WTC11 (cell line): ENCODE measurements around the gene ZBTB4. TPM values are rescaled to one million over a fixed set of nuclear protein-coding genes. Genes with fewer than 3 reads are reported as not detected.

Experiments used
- ATAC-seq: fragments of 200-7000 bp; cut with Tn5 transposase; 2 replicates; pipeline ENCODE4 v1.10.0; 2021; ENCODE audit warnings: mild to moderate bottlenecking, moderate library complexity
- CTCF ChIA-PET: fragments of 300-600 bp; sonication (Branson Sonifier 250); formaldehyde crosslinking; loops from one replicate; lab custom pipeline; 2021; ENCODE audit warnings: antibody characterized with exemption; lab: Charles Lee
- POLR2A ChIA-PET: fragments of 350-600 bp; sonication (Branson Sonifier 250); formaldehyde crosslinking; loops from one replicate; lab custom pipeline; 2021; ENCODE audit warnings: antibody characterized with exemption; lab: Charles Lee
- DNase-seq: peaks from one replicate; pipeline ENCODE4 v3.0.0; 2021; ENCODE audit warnings: low spot score
- H3K27ac Mint-ChIP-seq: 2 replicates; pipeline ENCODE4 v1.8.0; 2021; ENCODE audit warnings: mixed read lengths
- H3K27me3 Mint-ChIP-seq: 2 replicates; pipeline ENCODE4 v1.8.0; 2021; ENCODE audit warnings: low read depth, mild to moderate bottlenecking, moderate library complexity, mixed read lengths
- H3K36me3 Mint-ChIP-seq: 2 replicates; pipeline ENCODE4 v1.8.0; 2021; ENCODE audit warnings: mixed read lengths
- H3K4me1 Mint-ChIP-seq: 2 replicates; pipeline ENCODE4 v1.8.0; 2022; ENCODE audit warnings: mixed read lengths
- H3K4me3 Mint-ChIP-seq: 2 replicates; pipeline ENCODE4 v1.8.0; 2021; ENCODE audit warnings: mild to moderate bottlenecking, moderate library complexity, mixed read lengths
- H3K9me3 Mint-ChIP-seq: 2 replicates; pipeline ENCODE4 v1.8.0; 2021; ENCODE audit warnings: mixed read lengths
- ATF1 ChIP-seq: sonication (generic); formaldehyde crosslinking; IDR thresholded peaks from 2 replicates; pipeline ENCODE4 v1.8.1; 2023; ENCODE audit warnings: mild to moderate bottlenecking, moderate library complexity, missing genetic modification reagents
- CREB1 ChIP-seq: sonication (generic); formaldehyde crosslinking; IDR thresholded peaks from 2 replicates; pipeline ENCODE4 v1.8.0; 2023; ENCODE audit warnings: mild to moderate bottlenecking, missing genetic modification reagents
- CREM ChIP-seq: sonication (generic); formaldehyde crosslinking; IDR thresholded peaks from 2 replicates; pipeline ENCODE4 v1.8.1; 2022; ENCODE audit warnings: mild to moderate bottlenecking, missing genetic modification reagents, moderate library complexity
- FOXJ3 ChIP-seq: sonication (generic); formaldehyde crosslinking; IDR thresholded peaks from 2 replicates; pipeline ENCODE4 v1.9.0; 2021; ENCODE audit warnings: missing genetic modification reagents, mild to moderate bottlenecking, borderline replicate concordance
- FOXP1 ChIP-seq: sonication (generic); formaldehyde crosslinking; IDR thresholded peaks from 2 replicates; pipeline ENCODE4 v1.8.0; 2022; ENCODE audit warnings: missing genetic modification reagents, mild to moderate bottlenecking, moderate library complexity, borderline replicate concordance
- GABPB1 ChIP-seq: sonication (generic); formaldehyde crosslinking; IDR thresholded peaks from 2 replicates; pipeline ENCODE4 v1.8.1; 2023; ENCODE audit warnings: mild to moderate bottlenecking, missing genetic modification reagents
- JUN ChIP-seq: sonication (generic); formaldehyde crosslinking; IDR thresholded peaks from 2 replicates; pipeline ENCODE4 v1.8.0; 2023; ENCODE audit warnings: mild to moderate bottlenecking, missing genetic modification reagents
- MXD4 ChIP-seq: fragments of 250-450 bp; sonication (Bioruptor Pico); IDR thresholded peaks from 2 replicates; pipeline ENCODE4 v1.8.0; 2021; ENCODE audit warnings: mild to moderate bottlenecking, moderate library complexity, borderline replicate concordance
- NFYB ChIP-seq: sonication (generic); formaldehyde crosslinking; conservative IDR thresholded peaks from 2 replicates; pipeline ENCODE4 v1.8.0; 2022; ENCODE audit warnings: low read depth, missing genetic modification reagents
- NR2C2 ChIP-seq: sonication (generic); formaldehyde crosslinking; IDR thresholded peaks from 2 replicates; pipeline ENCODE4 v1.8.0; 2022; ENCODE audit warnings: mild to moderate bottlenecking, missing genetic modification reagents
- PRRX2 ChIP-seq: fragments of 250-450 bp; sonication (Bioruptor Pico); IDR thresholded peaks from 2 replicates; pipeline ENCODE4 v1.8.0; 2021; ENCODE audit warnings: mild to moderate bottlenecking
- SMAD3 ChIP-seq: sonication (generic); formaldehyde crosslinking; IDR thresholded peaks from 2 replicates; pipeline ENCODE4 v1.8.0; 2022; ENCODE audit warnings: missing genetic modification reagents, mild to moderate bottlenecking, borderline replicate concordance
- SMAD4 ChIP-seq: sonication (generic); formaldehyde crosslinking; IDR thresholded peaks from 2 replicates; pipeline ENCODE4 v1.8.0; 2022; ENCODE audit warnings: mild to moderate bottlenecking, missing genetic modification reagents
- ZNF396 ChIP-seq: fragments of 250-450 bp; sonication (Bioruptor Pico); IDR thresholded peaks from 2 replicates; pipeline ENCODE4 v1.8.0; 2021; ENCODE audit warnings: mild to moderate bottlenecking, moderate library complexity, borderline replicate concordance
- total RNA-seq: library from RNA; stranded (reverse); gene quantifications from 3 replicates; pipeline ENCODE4 v1.2.3, GENCODE V29; 2021
- TF ChIP-seq, protein P1 (sequence below): fragments of 250-450 bp; sonication (Bioruptor Pico); IDR thresholded peaks from 2 replicates; pipeline ENCODE4 v1.9.0; 2021; ENCODE audit warnings: moderate library complexity, mild to moderate bottlenecking, inconsistent platforms, borderline replicate concordance
- TF ChIP-seq, protein P2 (sequence below): fragments of 250-450 bp; sonication (Bioruptor Pico); IDR thresholded peaks from 2 replicates; pipeline ENCODE4 v1.9.0; 2021; ENCODE audit warnings: mild to moderate bottlenecking
- TF ChIP-seq, protein P3 (sequence below): sonication (generic); formaldehyde crosslinking; IDR thresholded peaks from 2 replicates; pipeline ENCODE4 v1.8.0; 2023; ENCODE audit warnings: mild to moderate bottlenecking, missing genetic modification reagents
- TF ChIP-seq, protein P4 (sequence below): sonication (generic); formaldehyde crosslinking; IDR thresholded peaks from 2 replicates; pipeline ENCODE4 v1.8.0; 2022; ENCODE audit warnings: mild to moderate bottlenecking, missing genetic modification reagents
- TF ChIP-seq, protein P5 (sequence below): sonication (generic); formaldehyde crosslinking; IDR thresholded peaks from 2 replicates; pipeline ENCODE4 v1.8.1; 2022; ENCODE audit warnings: low read depth, missing genetic modification reagents, borderline replicate concordance
- TF ChIP-seq, protein P6 (sequence below): sonication (generic); formaldehyde crosslinking; IDR thresholded peaks from 2 replicates; pipeline ENCODE4 v1.8.1; 2022; ENCODE audit warnings: missing genetic modification reagents, borderline replicate concordance

ZBTB4 gene
- total RNA-seq, 1 experiment from 2014 or later = 14.6 TPM

DNA sequence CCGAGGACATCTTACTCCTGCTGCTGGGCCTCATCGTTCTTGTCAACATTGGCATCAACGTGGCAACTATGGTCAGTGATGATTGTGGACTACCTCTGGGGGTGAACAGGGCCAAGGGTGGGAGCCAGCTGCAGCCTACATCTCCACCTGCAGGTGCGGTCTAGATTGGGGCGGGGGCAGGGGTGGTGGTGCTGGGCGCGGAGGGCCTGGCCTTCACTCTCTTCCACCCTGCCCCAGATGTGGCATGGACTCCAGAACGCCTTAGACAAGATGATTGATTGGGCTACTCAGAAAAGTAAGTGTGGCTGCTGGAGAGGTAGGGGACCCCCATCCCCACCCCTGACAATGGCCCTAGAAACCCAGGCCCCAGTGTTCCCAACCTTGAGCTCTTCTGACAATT, 53.7 kb downstream of the ZBTB4 start:
- TF ChIP-seq JUN (CRISPR knock-in tag) (no peak), FOXJ3 (CRISPR knock-in tag) (no peak), SMAD3 (CRISPR knock-in tag) (no peak), CREM (CRISPR knock-in tag) (no peak), MXD4 (CRISPR knock-in tag) (no peak), ATF1 (CRISPR knock-in tag) (no peak), NR2C2 (CRISPR knock-in tag) (no peak), PRRX2 (no peak), GABPB1 (CRISPR knock-in tag) (no peak)
- TF ChIP-seq, protein P1, sequence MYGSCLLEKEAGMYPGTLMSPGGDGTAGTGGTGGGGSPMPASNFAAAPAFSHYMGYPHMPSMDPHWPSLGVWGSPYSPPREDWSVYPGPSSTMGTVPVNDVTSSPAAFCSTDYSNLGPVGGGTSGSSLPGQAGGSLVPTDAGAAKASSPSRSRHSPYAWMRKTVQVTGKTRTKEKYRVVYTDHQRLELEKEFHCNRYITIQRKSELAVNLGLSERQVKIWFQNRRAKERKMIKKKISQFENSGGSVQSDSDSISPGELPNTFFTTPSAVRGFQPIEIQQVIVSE (CRISPR knock-in tag) = no peak
- TF ChIP-seq, protein P2, sequence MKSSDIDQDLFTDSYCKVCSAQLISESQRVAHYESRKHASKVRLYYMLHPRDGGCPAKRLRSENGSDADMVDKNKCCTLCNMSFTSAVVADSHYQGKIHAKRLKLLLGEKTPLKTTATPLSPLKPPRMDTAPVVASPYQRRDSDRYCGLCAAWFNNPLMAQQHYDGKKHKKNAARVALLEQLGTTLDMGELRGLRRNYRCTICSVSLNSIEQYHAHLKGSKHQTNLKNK (CRISPR knock-in tag) = no peak
- TF ChIP-seq, protein P3, sequence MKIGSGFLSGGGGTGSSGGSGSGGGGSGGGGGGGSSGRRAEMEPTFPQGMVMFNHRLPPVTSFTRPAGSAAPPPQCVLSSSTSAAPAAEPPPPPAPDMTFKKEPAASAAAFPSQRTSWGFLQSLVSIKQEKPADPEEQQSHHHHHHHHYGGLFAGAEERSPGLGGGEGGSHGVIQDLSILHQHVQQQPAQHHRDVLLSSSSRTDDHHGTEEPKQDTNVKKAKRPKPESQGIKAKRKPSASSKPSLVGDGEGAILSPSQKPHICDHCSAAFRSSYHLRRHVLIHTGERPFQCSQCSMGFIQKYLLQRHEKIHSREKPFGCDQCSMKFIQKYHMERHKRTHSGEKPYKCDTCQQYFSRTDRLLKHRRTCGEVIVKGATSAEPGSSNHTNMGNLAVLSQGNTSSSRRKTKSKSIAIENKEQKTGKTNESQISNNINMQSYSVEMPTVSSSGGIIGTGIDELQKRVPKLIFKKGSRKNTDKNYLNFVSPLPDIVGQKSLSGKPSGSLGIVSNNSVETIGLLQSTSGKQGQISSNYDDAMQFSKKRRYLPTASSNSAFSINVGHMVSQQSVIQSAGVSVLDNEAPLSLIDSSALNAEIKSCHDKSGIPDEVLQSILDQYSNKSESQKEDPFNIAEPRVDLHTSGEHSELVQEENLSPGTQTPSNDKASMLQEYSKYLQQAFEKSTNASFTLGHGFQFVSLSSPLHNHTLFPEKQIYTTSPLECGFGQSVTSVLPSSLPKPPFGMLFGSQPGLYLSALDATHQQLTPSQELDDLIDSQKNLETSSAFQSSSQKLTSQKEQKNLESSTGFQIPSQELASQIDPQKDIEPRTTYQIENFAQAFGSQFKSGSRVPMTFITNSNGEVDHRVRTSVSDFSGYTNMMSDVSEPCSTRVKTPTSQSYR (CRISPR knock-in tag) = no peak
- TF ChIP-seq, protein P4, sequence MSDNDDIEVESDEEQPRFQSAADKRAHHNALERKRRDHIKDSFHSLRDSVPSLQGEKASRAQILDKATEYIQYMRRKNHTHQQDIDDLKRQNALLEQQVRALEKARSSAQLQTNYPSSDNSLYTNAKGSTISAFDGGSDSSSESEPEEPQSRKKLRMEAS (CRISPR knock-in tag) = no peak
- TF ChIP-seq, protein P5, sequence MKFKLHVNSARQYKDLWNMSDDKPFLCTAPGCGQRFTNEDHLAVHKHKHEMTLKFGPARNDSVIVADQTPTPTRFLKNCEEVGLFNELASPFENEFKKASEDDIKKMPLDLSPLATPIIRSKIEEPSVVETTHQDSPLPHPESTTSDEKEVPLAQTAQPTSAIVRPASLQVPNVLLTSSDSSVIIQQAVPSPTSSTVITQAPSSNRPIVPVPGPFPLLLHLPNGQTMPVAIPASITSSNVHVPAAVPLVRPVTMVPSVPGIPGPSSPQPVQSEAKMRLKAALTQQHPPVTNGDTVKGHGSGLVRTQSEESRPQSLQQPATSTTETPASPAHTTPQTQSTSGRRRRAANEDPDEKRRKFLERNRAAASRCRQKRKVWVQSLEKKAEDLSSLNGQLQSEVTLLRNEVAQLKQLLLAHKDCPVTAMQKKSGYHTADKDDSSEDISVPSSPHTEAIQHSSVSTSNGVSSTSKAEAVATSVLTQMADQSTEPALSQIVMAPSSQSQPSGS = no peak
- Mint-ChIP-seq H3K36me3 (no peaks in the 10 kb centered on the region), H3K4me1 (0 out of 2 replicates have a peak, but pooled peaks cover 2% of the 10 kb centered on the region), H3K27me3 (no peaks in the 10 kb centered on the region; the same call in 1 of the 2 replicates), H3K4me3 (no peak overlapping the region), H3K9me3 (no peaks in the 10 kb centered on the region), H3K27ac (no peak overlapping the region)
- DNase-seq (no peak), ATAC-seq (no peak)
- ChIA-PET CTCF (interaction anchor here (1.0 to 3.3 kb wide), 5 partner anchors 12 to 135 kb away, joined by 3 to 8 read pairs (median 6); partner anchors contain the start of gene PLSCR3), POLR2A (no interaction called here)

DNA sequence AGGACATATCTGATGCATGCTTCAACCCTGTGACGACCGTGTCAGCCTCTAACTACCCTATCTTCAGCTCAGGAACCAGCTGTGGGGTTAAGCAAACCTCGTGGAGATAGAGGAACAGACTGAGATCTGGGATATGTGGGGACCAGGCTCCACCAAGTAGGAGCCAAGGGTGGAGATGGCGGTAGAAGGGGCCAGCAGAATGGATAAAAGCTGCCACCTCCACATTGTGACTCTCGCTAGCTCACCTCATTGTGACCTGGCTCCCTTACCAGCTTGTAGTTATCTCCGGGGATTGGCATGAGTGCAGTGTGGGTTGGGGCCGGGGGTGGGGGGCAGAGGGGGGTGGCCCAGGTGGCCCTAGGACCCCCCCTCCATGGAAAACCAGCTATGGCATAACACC, 54.1 kb downstream of the ZBTB4 start, which contains the start of gene SPEM2:
Gene SPEM2, plus strand, starts transcription at position 301 of the 400 bp plus-strand sequence. Its CDS starts 73 bp downstream, at position 374.
- POLR2A ChIA-PET = no interaction called here
- ATAC-seq = no peak
- CTCF ChIA-PET = interaction anchor here (1.0 to 3.3 kb wide), 5 partner anchors 12 to 135 kb away, joined by 3 to 8 read pairs (median 6); partner anchors contain the start of gene PLSCR3
- Mint-ChIP-seq H3K4me3 (no peak within 1 kb of the TSS), H3K9me3 (no peaks in the 10 kb centered on the region), H3K27ac (no peak within 1 kb of the TSS), H3K27me3 (no peaks in the 10 kb centered on the region; the same call in 1 of the 2 replicates), H3K4me1 (0 out of 2 replicates have a peak, but pooled peaks cover 3% of the 10 kb centered on the region), H3K36me3 (no peaks in the 10 kb centered on the region)
- DNase-seq = no peak
- TF ChIP-seq ZNF396 (no peak), NFYB (CRISPR knock-in tag) (no peak), FOXP1 (CRISPR knock-in tag) (no peak), CREB1 (CRISPR knock-in tag) (no peak), SMAD3 (CRISPR knock-in tag) (no peak), SMAD4 (CRISPR knock-in tag) (no peak)
- TF ChIP-seq, protein P6, sequence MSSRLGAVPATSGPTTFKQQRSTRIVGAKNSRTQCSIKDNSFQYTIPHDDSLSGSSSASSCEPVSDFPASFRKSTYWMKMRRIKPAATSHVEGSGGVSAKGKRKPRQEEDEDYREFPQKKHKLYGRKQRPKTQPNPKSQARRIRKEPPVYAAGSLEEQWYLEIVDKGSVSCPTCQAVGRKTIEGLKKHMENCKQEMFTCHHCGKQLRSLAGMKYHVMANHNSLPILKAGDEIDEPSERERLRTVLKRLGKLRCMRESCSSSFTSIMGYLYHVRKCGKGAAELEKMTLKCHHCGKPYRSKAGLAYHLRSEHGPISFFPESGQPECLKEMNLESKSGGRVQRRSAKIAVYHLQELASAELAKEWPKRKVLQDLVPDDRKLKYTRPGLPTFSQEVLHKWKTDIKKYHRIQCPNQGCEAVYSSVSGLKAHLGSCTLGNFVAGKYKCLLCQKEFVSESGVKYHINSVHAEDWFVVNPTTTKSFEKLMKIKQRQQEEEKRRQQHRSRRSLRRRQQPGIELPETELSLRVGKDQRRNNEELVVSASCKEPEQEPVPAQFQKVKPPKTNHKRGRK (CRISPR knock-in tag) = no peak
